Measurements from ENCODE around the gene KCNMB3.
"Not testable (repeated sequence)": the region's sequence is repeated elsewhere in the genome, so short reads cannot be mapped to it uniquely, and the experiment has no call there.

Gene KCNMB3

GRCh38 chr3:179233043-179233442 is 17.9 kb downstream of the KCNMB3 start:
- in situ Hi-C loops (cut with MboI; ENCODE audit: low pct_unique_long_range_greater_than_20kb, low sequenced_read_pairs, unreplicated experiment): no loop called here
- DNase-seq (ENCODE audit: low spot score): no peak
- no peak for TF ChIP-seq CTCF (IDR thresholded peaks at IDR 0.05; ENCODE audit: extremely low read depth, insufficient read depth, missing control alignments)

DNA sequence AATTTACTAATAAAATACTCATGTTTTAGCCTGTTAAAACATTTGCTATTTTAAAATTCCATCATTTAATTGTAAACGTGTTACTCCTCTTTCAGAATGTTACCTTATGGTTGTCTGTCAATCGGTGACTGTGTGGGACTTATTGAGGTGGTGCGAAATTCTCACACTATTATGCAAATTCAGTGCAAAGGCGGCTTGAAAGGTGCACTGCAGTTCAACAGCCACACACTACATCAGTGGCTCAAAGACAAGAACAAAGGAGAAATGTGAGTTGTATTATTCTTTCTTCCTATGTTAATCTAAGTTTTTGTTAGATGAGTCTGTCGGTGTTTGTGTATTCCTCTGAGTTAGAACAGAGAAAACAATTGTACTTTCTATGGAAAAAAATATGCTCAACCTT is 21.7 kb downstream of the KCNMB3 start:
- DNase-seq (ENCODE audit: low spot score): no peak
- no peak for TF ChIP-seq CTCF (IDR thresholded peaks at IDR 0.05; ENCODE audit: extremely low read depth, insufficient read depth, missing control alignments)
- in situ Hi-C loops (cut with MboI; ENCODE audit: low pct_unique_long_range_greater_than_20kb, low sequenced_read_pairs, unreplicated experiment): no loop called here

- DNase-seq (ENCODE audit: low spot score): no peak
- in situ Hi-C loops (cut with MboI; ENCODE audit: low pct_unique_long_range_greater_than_20kb, low sequenced_read_pairs, unreplicated experiment): no loop called here
- no peak for TF ChIP-seq CTCF (IDR thresholded peaks at IDR 0.05; ENCODE audit: extremely low read depth, insufficient read depth, missing control alignments)
Measured at GRCh38 chr3:179227349-179227748, 23.6 kb downstream of the KCNMB3 start.

GRCh38 chr3:179224584-179224983 is 26.3 kb downstream of the KCNMB3 start:
- no peak for DNase-seq (ENCODE audit: low spot score)
- no peak for TF ChIP-seq CTCF (IDR thresholded peaks at IDR 0.05; ENCODE audit: extremely low read depth, insufficient read depth, missing control alignments)
- in situ Hi-C loops (cut with MboI; ENCODE audit: low pct_unique_long_range_greater_than_20kb, low sequenced_read_pairs, unreplicated experiment): no loop called here

DNA sequence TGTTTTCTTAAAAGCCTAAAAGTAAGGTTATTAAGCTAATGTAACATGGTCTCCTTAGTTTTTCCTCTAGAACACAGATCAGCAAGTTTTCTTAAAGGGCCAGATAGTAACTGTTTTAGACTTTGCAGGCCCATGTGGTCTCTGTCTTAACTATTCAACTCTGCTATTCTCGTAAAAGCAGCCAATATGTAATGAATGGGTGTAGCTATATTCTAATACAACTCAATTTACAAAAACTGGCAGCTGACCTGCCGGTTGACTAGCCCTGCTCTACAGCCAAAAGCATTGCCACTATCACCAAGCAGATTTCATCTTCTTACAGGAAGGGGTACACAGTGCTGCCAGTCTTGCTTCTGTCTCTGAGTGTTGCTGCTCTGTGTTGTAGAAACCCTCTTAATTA is 27.4 kb downstream of the KCNMB3 start:
- no peak for TF ChIP-seq CTCF (IDR thresholded peaks at IDR 0.05; ENCODE audit: extremely low read depth, insufficient read depth, missing control alignments)
- no peak for DNase-seq (ENCODE audit: low spot score)
- in situ Hi-C loops (cut with MboI; ENCODE audit: low pct_unique_long_range_greater_than_20kb, low sequenced_read_pairs, unreplicated experiment): no loop called here

DNA sequence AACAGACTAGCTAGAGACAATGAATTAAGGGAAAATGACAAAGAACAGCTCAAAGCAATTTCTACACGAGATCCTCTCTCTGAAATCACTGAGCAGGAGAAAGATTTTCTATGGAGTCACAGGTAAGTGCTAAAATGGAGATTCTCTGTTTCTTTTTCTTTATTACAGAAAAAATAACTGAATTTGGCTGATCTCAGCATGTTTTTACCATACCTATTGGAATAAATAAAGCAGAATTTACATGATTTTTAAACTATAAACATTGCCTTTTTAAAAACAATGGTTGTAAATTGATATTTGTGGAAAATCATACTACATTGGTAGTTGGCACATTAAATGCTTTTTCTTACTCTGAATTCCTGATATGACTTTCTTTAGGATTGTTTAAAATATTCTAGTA is 32.7 kb downstream of the KCNMB3 start:
- DNase-seq (ENCODE audit: low spot score); in situ Hi-C loops (cut with MboI; ENCODE audit: low pct_unique_long_range_greater_than_20kb, low sequenced_read_pairs, unreplicated experiment): not testable (repeated sequence)

DNA sequence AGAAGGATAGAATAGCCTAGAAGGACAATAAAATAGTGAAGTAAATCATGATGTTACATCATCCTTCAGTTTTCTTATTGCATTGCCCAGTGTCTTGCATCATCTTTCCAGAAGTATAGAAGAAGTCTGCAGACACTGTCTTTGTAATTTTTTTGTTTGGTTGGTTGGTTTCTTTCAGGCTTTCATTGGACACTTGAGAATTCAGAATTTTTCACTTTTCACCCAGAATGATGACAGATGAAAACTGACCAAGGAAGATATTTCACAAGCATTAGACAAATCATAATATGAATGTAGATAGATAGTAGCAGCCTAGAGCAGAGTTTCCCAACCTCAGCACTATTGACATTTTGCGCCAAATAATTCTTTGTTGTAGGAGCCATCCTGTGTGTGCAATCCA is 35.4 kb downstream of the KCNMB3 start:
- in situ Hi-C loops (cut with MboI; ENCODE audit: low pct_unique_long_range_greater_than_20kb, low sequenced_read_pairs, unreplicated experiment); DNase-seq (ENCODE audit: low spot score): not testable (repeated sequence)

GRCh38 chr3:179200790-179201189 is 50.1 kb downstream of the KCNMB3 start:
- in situ Hi-C loops (cut with MboI; ENCODE audit: low pct_unique_long_range_greater_than_20kb, low sequenced_read_pairs, unreplicated experiment): no loop called here
- no peak for DNase-seq (ENCODE audit: low spot score)
- no peak for TF ChIP-seq CTCF (IDR thresholded peaks at IDR 0.05; ENCODE audit: extremely low read depth, insufficient read depth, missing control alignments)
